Natural killer cell (primary cell): ENCODE measurements around the gene CASP10. TPM values are rescaled to one million over a fixed set of nuclear protein-coding genes. Genes with fewer than 3 reads are reported as not detected.

Experiments
- ATAC-seq, 3 donors: fragments of 150-1000 bp in 2 of 3; fragments of 200-7000 bp in 1 of 3; cut with Tn5 transposase; 1 replicate in 1 of 3; 2 replicates in 2 of 3; pipeline ENCODE4 v1.10.0; 2021; ENCODE audit warnings: mild to moderate bottlenecking in 2 of 3, moderate library complexity in 2 of 3
- DNase-seq, 2 donors: peaks; one replicate each; pipeline versions ENCODE4 v3.0.0 to v3.0.0-alpha.2; 2013 to 2021; ENCODE audit warnings: mixed read lengths in 1 of 2
- H3K27ac ChIP-seq: one replicate; pipeline ENCODE4 v1.5.1; 2013; ENCODE audit warnings: mild to moderate bottlenecking, low read length
- H3K27me3 ChIP-seq: one replicate; pipeline ENCODE4 v1.6.1; 2013; ENCODE audit warnings: low read length; ENCODE audit not compliant: control insufficient read depth, insufficient read depth
- H3K36me3 ChIP-seq: one replicate; pipeline ENCODE4 v1.6.1; 2013; ENCODE audit warnings: low read length; ENCODE audit not compliant: control insufficient read depth, insufficient read depth
- H3K4me1 ChIP-seq: one replicate; pipeline ENCODE4 v1.6.1; 2013; ENCODE audit warnings: low read length; ENCODE audit not compliant: control insufficient read depth, insufficient read depth
- H3K4me3 ChIP-seq: one replicate; pipeline ENCODE4 v1.5.1; 2013; ENCODE audit warnings: low read length
- H3K9me3 ChIP-seq: one replicate; pipeline ENCODE4 v1.6.1; 2013; ENCODE audit warnings: low read length; ENCODE audit not compliant: control insufficient read depth, insufficient read depth
- H3K27ac Mint-ChIP-seq, 2 donors: one replicate each; pipeline ENCODE4 v1.8.0; 2022; ENCODE audit warnings: mild to moderate bottlenecking in 2 of 2, mixed read lengths in 2 of 2, moderate library complexity in 1 of 2
- H3K27me3 Mint-ChIP-seq, 2 donors: one replicate each; pipeline ENCODE4 v1.8.0; 2022; ENCODE audit warnings: low read depth in 2 of 2, mixed read lengths in 2 of 2
- H3K36me3 Mint-ChIP-seq: one replicate; pipeline ENCODE4 v1.8.0; 2022; ENCODE audit warnings: mixed read lengths
- H3K4me1 Mint-ChIP-seq, 2 donors: one replicate each; pipeline ENCODE4 v1.8.0; 2022; ENCODE audit warnings: mixed read lengths in 2 of 2
- H3K4me3 Mint-ChIP-seq: one replicate; pipeline ENCODE4 v1.8.0; 2022; ENCODE audit warnings: mild to moderate bottlenecking, moderate library complexity, mixed read lengths
- H3K9me3 Mint-ChIP-seq, 2 donors: one replicate each; pipeline ENCODE4 v1.8.0; 2022; ENCODE audit warnings: mixed read lengths in 2 of 2
- CTCF ChIP-seq: fragments of 200-600 bp; IDR thresholded peaks from one replicate; pipeline ENCODE4 v1.8.0; 2022; ENCODE audit warnings: antibody characterized with exemption
- WGBS: methylation state at CpG from one replicate; pipeline ENCODE4 v1.1.7; 2013; ENCODE audit warnings: missing lambda C conversion rate; ENCODE audit not compliant: insufficient coverage; 5-methylcytosine and 5-hydroxymethylcytosine counted together
- intact Hi-C: fragments of 100-400 bp; cut with micrococcal nuclease; formaldehyde crosslinking; loops from one replicate; pipeline ENCODE4 v1.14.2; 2022
- total RNA-seq, 4 donors: library from RNA; stranded (reverse); fragments of 120-200 nt in 1 of 4; gene quantifications; one replicate each; pipeline versions ENCODE4 v1.2.3 to v1.2.4, GENCODE V29; 2013 to 2022

CASP10 gene
- total RNA-seq, 3 donors from 2014 or later (not counting 1 experiment from before 2014, with no cell fraction given), result 67.4 to 101 (median 75.3) TPM

GRCh38 chr2:201254081-201254730 is 71.3 kb downstream of the CASP10 start:
- TF ChIP-seq CTCF, result no peak
- H3K4me3 Mint-ChIP-seq, result no peak overlapping the region
- no peaks in the 10 kb centered on the region for H3K9me3 Mint-ChIP-seq
- 95% methylated on average over 3 of the region's 5 CpGs for WGBS
- Histone ChIP-seq H3K9me3 (no peaks in the 10 kb centered on the region), H3K27ac (peak overlapping the region; percentile 40), H3K36me3 (no peaks in the 10 kb centered on the region), H3K27me3 (no peaks in the 10 kb centered on the region), H3K4me3 (no peak overlapping the region), H3K4me1 (peaks cover 66% of the 10 kb centered on the region)
- no peaks in the 10 kb centered on the region for H3K27me3 Mint-ChIP-seq
- peak in 1 of 2 donors; percentile 52 for DNase-seq
- intact Hi-C loops, result no loop called here
- peak overlapping the region; percentile 84 to 89 for H3K27ac Mint-ChIP-seq
- ATAC-seq, result no peak
- H3K4me1 Mint-ChIP-seq, result peaks cover 61 to 79% of the 10 kb centered on the region in 2 donors
- H3K36me3 Mint-ChIP-seq, result no peaks in the 10 kb centered on the region

- no peaks in the 10 kb centered on the region for H3K36me3 ChIP-seq
- Mint-ChIP-seq H3K9me3 (no peaks in the 10 kb centered on the region), H3K27me3 (no peaks in the 10 kb centered on the region), H3K36me3 (no peaks in the 10 kb centered on the region), H3K27ac (peak overlapping the region; percentile 100), H3K4me3 (no peak overlapping the region), H3K4me1 (peaks cover 66 to 77% of the 10 kb centered on the region in 2 donors)
- peak overlapping the region; percentile 98 for H3K27ac ChIP-seq
- ATAC-seq, result no peak
- no peaks in the 10 kb centered on the region for H3K9me3 ChIP-seq
- DNase-seq, result no peak
- H3K4me3 ChIP-seq, result no peak overlapping the region
- intact Hi-C loops, result loop anchor here (5.0 kb wide), 1 partner anchor 368 kb away; the partner anchor contains the start of genes NIF3L1 and PPIL3
- 98% methylated on average over 3 of the region's 3 CpGs for WGBS
- H3K27me3 ChIP-seq, result no peaks in the 10 kb centered on the region
- H3K4me1 ChIP-seq, result peaks cover 79% of the 10 kb centered on the region
- TF ChIP-seq CTCF, result no peak
Observed at GRCh38 chr2:201255408-201256033, 72.6 kb downstream of the CASP10 start.

- H3K27me3 Mint-ChIP-seq, result no peaks in the 10 kb centered on the region
Observed at GRCh38 chr2:201256082-201256481, 73.1 kb downstream of the CASP10 start.

More at GRCh38 chr2:201256082-201256481, 73.1 kb downstream of the CASP10 start:
- H3K27me3 ChIP-seq, result no peaks in the 10 kb centered on the region
- Mint-ChIP-seq H3K4me1 (peaks cover 69 to 74% of the 10 kb centered on the region in 2 donors), H3K4me3 (peak overlapping the region; percentile 94), H3K9me3 (no peaks in the 10 kb centered on the region), H3K27ac (peak overlapping the region; percentile 100), H3K36me3 (no peaks in the 10 kb centered on the region)
- H3K9me3 ChIP-seq, result no peaks in the 10 kb centered on the region
- no peak overlapping the region for H3K4me3 ChIP-seq
- intact Hi-C loops, result loop anchor here (5.0 kb wide), 1 partner anchor 369 kb away; the partner anchor contains the start of genes NIF3L1 and PPIL3
- peak overlapping the region; percentile 98 for H3K27ac ChIP-seq
- no peaks in the 10 kb centered on the region for H3K36me3 ChIP-seq
- TF ChIP-seq CTCF, result no peak
- peaks cover 81% of the 10 kb centered on the region for H3K4me1 ChIP-seq
- no peak for ATAC-seq
- no peak for DNase-seq
- 84% methylated on average over 3 of the region's 3 CpGs for WGBS
